Esophagus muscularis mucosa (tissue), 4 donors: ENCODE results near the gene RUNX3. TPM values are rescaled to one million over a fixed set of nuclear protein-coding genes. Genes with fewer than 3 reads are reported as not detected.

Source experiments
- DNase-seq: peaks from one replicate; pipeline ENCODE4 v3.0.0-alpha.2; 2017; ENCODE audit errors: extremely low spot score
- H3K27ac ChIP-seq, 4 donors: fragments of 200-600 bp; sonication (generic); replicated peaks in 1 of 4; 1 replicate in 3 of 4; 2 replicates in 1 of 4; pipeline ENCODE4 v1.5.1; 2016 to 2019; ENCODE audit warnings: mild to moderate bottlenecking in 1 of 4
- H3K27me3 ChIP-seq, 4 donors: fragments of 200-600 bp; sonication (generic); one replicate each; pipeline versions ENCODE4 v1.5.1 to v1.6.0; 2016 to 2019
- H3K36me3 ChIP-seq, 4 donors: fragments of 200-600 bp; sonication (generic); one replicate each; pipeline ENCODE4 v1.5.1; 2016 to 2019
- H3K4me1 ChIP-seq, 4 donors: fragments of 200-600 bp; sonication (generic); one replicate each; pipeline ENCODE4 v1.5.1; 2016 to 2019
- H3K4me3 ChIP-seq, 4 donors: fragments of 200-600 bp; sonication (generic); 1 replicate in 2 of 4; 2 replicates in 2 of 4; pipeline ENCODE4 v1.5.1; 2016 to 2019; ENCODE audit warnings: mild to moderate bottlenecking in 4 of 4, moderate library complexity in 1 of 4
- H3K9me3 ChIP-seq, 4 donors: fragments of 200-600 bp; sonication (generic); 1 replicate in 3 of 4; 2 replicates in 1 of 4; pipeline ENCODE4 v1.5.1; 2016 to 2019
- CTCF ChIP-seq, 3 experiments: fragments of 200-600 bp in 2 of 3; fragments of 450-650 bp in 1 of 3; sonication (generic) in 2 of 3; IDR thresholded peaks; one replicate each; pipeline ENCODE4 v1.5.1; 2017 to 2019; ENCODE audit warnings: antibody characterized with exemption in 3 of 3, mild to moderate bottlenecking in 2 of 3, moderate library complexity in 1 of 3
- EP300 ChIP-seq: sonication (generic); formaldehyde crosslinking; IDR thresholded peaks from one replicate; pipeline ENCODE4 v1.6.1; 2017; ENCODE audit warnings: antibody characterized with exemption
- POLR2A ChIP-seq: fragments of 450-650 bp; IDR thresholded peaks from one replicate; pipeline ENCODE4 v1.6.1; 2017; ENCODE audit warnings: antibody characterized with exemption, moderate library complexity, mild to moderate bottlenecking, low read depth
- POLR2AphosphoS5 ChIP-seq, 2 donors: sonication (generic); formaldehyde crosslinking; IDR thresholded peaks; one replicate each; pipeline ENCODE4 v1.6.1; 2017; ENCODE audit warnings: antibody characterized with exemption in 2 of 2
- WGBS: methylation state at CpG from one replicate; pipeline ENCODE4 v1.1.5; 2018; 5-methylcytosine and 5-hydroxymethylcytosine counted together
- intact Hi-C: fragments of 100-400 bp; cut with DNase I; formaldehyde crosslinking; loops from one replicate; pipeline ENCODE4 v1.15.1; 2023
- total RNA-seq, 4 donors: library from RNA; depleted of rRNA; stranded (reverse); fragments of >200 nt; gene quantifications; one replicate each; pipeline versions ENCODE4 v1.1.0 to v1.2.1, GENCODE V29; 2016

Gene RUNX3
- total RNA-seq, 4 donors from 2014 or later = 0.91 to 4.4 (median 2.3) TPM

- 43% methylated on average over 1 of the region's 1 CpG for WGBS
- no peak overlapping the region for H3K27ac ChIP-seq
- H3K9me3 ChIP-seq = peaks cover 0 to 21% (median 6%) of the 10 kb centered on the region in 4 donors
- H3K4me1 ChIP-seq = no peaks in the 10 kb centered on the region
- intact Hi-C loops = no loop called here
- no peak for TF ChIP-seq POLR2AphosphoS5 (IDR thresholded peaks at IDR 0.05)
- TF ChIP-seq POLR2A = no peak
- no peak for TF ChIP-seq EP300
- TF ChIP-seq CTCF (IDR thresholded peaks at IDR 0.05) = no peak
- no peak overlapping the region for H3K4me3 ChIP-seq
- peaks cover 0 to 23% (median 0%) of the 10 kb centered on the region in 4 donors for H3K27me3 ChIP-seq
- H3K36me3 ChIP-seq = no peaks in the 10 kb centered on the region
- no peak for DNase-seq
Measured at GRCh38 chr1:24881034-24881433, 49.0 kb downstream of the RUNX3 start.

GRCh38 chr1:24878775-24879742 is 51.0 kb downstream of the RUNX3 start:
- no peak for DNase-seq
- no peak for TF ChIP-seq POLR2AphosphoS5 (IDR thresholded peaks at IDR 0.05)
- TF ChIP-seq POLR2A = no peak
- no peak for TF ChIP-seq CTCF (IDR thresholded peaks at IDR 0.05)
- TF ChIP-seq EP300 = no peak
- WGBS = 79% methylated on average over 7 of the region's 7 CpGs

GRCh38 chr1:24878045-24878444 is 52.0 kb downstream of the RUNX3 start:
- no peak for DNase-seq
- WGBS = 71% methylated on average over 6 of the region's 6 CpGs
- Histone ChIP-seq H3K4me3 (no peak overlapping the region), H3K27ac (no peak overlapping the region), H3K36me3 (no peaks in the 10 kb centered on the region), H3K27me3 (peaks cover 0 to 22% (median 0%) of the 10 kb centered on the region in 4 donors), H3K4me1 (no peaks in the 10 kb centered on the region), H3K9me3 (peaks cover 0 to 9% (median under 1%) of the 10 kb centered on the region in 4 donors)
- intact Hi-C loops = no loop called here
- no peak for TF ChIP-seq EP300
- TF ChIP-seq CTCF (IDR thresholded peaks at IDR 0.05) = no peak
- no peak for TF ChIP-seq POLR2AphosphoS5 (IDR thresholded peaks at IDR 0.05)
- TF ChIP-seq POLR2A = no peak

More at GRCh38 chr1:24878775-24879742, 51.0 kb downstream of the RUNX3 start:
- H3K4me1 ChIP-seq = no peaks in the 10 kb centered on the region
- peaks cover 0 to 22% (median 0%) of the 10 kb centered on the region in 4 donors for H3K27me3 ChIP-seq
- no peak overlapping the region for H3K4me3 ChIP-seq
- intact Hi-C loops = no loop called here
- no peaks in the 10 kb centered on the region for H3K36me3 ChIP-seq
- H3K27ac ChIP-seq = no peak overlapping the region
- peaks cover 0 to 19% (median 5%) of the 10 kb centered on the region in 4 donors for H3K9me3 ChIP-seq

GRCh38 chr1:24875991-24876506 is 54.0 kb downstream of the RUNX3 start:
- intact Hi-C loops = no loop called here
- no peaks in the 10 kb centered on the region for H3K36me3 ChIP-seq
- no peak for DNase-seq
- WGBS = 44% methylated on average over 8 of the region's 8 CpGs
- H3K9me3 ChIP-seq = peaks cover 0 to 9% (median 0%) of the 10 kb centered on the region in 4 donors
- TF ChIP-seq POLR2A (no peak), CTCF (IDR thresholded peaks at IDR 0.05) (no peak), EP300 (no peak), POLR2AphosphoS5 (IDR thresholded peaks at IDR 0.05) (no peak)
- peaks cover 0 to 28% (median 0%) of the 10 kb centered on the region in 4 donors for H3K27me3 ChIP-seq
- no peak overlapping the region for H3K27ac ChIP-seq
- no peaks in the 10 kb centered on the region for H3K4me1 ChIP-seq
- no peak overlapping the region for H3K4me3 ChIP-seq
